Endometrial microvascular endothelial cells (primary cell): ENCODE measurements around the gene FZD1. TPM values are rescaled to one million over a fixed set of nuclear protein-coding genes. Genes with fewer than 3 reads are reported as not detected.

Experiments used
- in situ Hi-C: cut with HindIII; loops from 2 replicates; pipeline ENCODE4 v1.10.0; 2017; ENCODE audit warnings: low sequenced_read_pairs, low pct_unique_long_range_greater_than_20kb; ENCODE audit errors: inconsistent ontology term
- total RNA-seq: library from RNA; depleted of rRNA; stranded (reverse); fragments of >200 nt; gene quantifications from one replicate; pipeline ENCODE4 v1.2.3, GENCODE V29; 2015; ENCODE audit errors: inconsistent ontology term

The FZD1 gene
- total RNA-seq, 1 donor from 2014 or later = 2.5 TPM

DNA sequence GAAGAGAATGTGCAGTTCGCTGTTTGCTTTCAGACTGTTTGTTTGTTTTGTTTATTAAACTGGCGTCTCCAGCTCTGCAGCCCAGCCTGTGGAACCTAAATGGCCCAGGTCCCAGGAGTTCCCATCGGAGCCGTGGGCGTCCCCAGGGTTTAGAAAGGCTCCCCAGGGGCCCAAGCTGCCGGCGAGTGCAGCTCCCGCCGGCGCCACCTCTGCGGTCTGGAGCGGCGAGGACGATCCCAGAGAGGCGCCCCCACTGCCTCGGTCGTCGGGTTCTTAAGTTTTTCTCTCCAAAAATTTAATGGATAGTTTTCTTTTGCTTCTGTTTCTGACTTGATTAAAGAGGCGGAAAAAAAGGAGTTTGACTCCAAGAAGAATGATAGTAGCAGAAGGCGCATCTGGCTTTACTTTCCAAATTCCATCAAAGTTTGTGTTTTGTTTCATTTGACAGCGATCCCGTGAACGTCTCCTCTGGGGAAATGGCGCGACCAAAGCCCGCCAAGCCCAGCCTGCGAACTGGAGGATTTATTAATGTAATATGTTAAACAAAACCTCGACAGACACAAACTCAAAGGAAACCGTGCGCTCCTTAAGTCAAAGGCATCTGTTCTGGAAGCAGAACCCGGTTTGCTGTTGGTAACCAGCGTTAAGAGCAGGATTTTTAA lies 718 bp upstream of the FZD1 start:
- in situ Hi-C loops = no loop called here

- in situ Hi-C loops = no loop called here
Measured at GRCh38 chr7:91264924-91265681, 870 bp downstream of the FZD1 start.

DNA sequence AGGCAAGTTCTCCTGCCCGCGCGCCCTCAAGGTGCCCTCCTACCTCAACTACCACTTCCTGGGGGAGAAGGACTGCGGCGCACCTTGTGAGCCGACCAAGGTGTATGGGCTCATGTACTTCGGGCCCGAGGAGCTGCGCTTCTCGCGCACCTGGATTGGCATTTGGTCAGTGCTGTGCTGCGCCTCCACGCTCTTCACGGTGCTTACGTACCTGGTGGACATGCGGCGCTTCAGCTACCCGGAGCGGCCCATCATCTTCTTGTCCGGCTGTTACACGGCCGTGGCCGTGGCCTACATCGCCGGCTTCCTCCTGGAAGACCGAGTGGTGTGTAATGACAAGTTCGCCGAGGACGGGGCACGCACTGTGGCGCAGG lies 1.4 kb downstream of the FZD1 start:
- in situ Hi-C loops = no loop called here

DNA sequence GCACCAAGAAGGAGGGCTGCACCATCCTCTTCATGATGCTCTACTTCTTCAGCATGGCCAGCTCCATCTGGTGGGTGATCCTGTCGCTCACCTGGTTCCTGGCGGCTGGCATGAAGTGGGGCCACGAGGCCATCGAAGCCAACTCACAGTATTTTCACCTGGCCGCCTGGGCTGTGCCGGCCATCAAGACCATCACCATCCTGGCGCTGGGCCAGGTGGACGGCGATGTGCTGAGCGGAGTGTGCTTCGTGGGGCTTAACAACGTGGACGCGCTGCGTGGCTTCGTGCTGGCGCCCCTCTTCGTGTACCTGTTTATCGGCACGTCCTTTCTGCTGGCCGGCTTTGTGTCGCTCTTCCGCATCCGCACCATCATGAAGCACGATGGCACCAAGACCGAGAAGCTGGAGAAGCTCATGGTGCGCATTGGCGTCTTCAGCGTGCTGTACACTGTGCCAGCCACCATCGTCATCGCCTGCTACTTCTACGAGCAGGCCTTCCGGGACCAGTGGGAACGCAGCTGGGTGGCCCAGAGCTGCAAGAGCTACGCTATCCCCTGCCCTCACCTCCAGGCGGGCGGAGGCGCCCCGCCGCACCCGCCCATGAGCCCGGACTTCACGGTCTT lies 1.9 kb downstream of the FZD1 start:
- in situ Hi-C loops = no loop called here

DNA sequence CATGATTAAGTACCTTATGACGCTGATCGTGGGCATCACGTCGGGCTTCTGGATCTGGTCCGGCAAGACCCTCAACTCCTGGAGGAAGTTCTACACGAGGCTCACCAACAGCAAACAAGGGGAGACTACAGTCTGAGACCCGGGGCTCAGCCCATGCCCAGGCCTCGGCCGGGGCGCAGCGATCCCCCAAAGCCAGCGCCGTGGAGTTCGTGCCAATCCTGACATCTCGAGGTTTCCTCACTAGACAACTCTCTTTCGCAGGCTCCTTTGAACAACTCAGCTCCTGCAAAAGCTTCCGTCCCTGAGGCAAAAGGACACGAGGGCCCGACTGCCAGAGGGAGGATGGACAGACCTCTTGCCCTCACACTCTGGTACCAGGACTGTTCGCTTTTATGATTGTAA lies 2.5 kb downstream of the FZD1 start:
- in situ Hi-C loops = no loop called here

- in situ Hi-C loops = no loop called here
Measured at GRCh38 chr7:91267171-91267955, 3.1 kb downstream of the FZD1 start.

DNA sequence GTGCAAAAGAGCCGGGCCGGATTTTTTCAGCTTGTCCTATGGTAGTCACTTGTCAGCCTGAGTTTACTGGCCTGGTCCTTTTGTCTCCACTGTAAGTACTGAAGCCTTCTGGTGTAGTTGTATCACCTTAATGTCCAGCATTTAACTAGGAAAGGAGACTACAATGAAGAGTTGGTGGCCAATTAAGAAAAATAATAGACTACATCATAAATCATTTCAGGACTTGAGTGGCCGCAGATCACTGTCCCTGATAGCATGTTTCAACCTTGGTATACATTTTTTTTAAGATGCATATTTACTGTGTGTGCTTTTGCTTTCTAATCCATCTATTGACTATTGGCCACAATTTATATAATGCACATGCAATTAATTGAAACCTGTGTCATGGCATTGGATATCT lies 6.1 kb downstream of the FZD1 start:
- in situ Hi-C loops = no loop called here

DNA sequence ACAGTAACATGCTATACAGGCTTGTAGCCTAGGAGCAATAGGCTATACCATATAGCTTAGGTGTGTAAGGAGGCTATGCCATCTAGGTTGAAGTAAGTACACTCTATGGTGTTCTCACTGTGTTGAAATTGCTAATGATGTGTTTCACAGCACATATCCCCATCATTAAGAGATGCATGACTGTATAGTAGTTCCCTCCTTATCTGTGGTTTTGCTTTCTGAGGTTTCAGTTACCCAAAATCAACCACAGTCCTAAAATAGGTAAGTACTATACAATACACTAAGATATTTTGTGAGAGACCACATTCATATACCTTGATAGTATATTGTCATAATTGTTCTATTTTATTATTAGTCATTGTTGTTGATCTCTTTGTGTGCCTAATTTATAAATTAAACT lies 12.7 kb downstream of the FZD1 start:
- in situ Hi-C loops = no loop called here

GRCh38 chr7:91280185-91280584 lies 16.0 kb downstream of the FZD1 start:
- in situ Hi-C loops = no loop called here

GRCh38 chr7:91280604-91281003 lies 16.4 kb downstream of the FZD1 start:
- in situ Hi-C loops = no loop called here

- in situ Hi-C loops = no loop called here
Measured at GRCh38 chr7:91285696-91286355, 21.6 kb downstream of the FZD1 start.

DNA sequence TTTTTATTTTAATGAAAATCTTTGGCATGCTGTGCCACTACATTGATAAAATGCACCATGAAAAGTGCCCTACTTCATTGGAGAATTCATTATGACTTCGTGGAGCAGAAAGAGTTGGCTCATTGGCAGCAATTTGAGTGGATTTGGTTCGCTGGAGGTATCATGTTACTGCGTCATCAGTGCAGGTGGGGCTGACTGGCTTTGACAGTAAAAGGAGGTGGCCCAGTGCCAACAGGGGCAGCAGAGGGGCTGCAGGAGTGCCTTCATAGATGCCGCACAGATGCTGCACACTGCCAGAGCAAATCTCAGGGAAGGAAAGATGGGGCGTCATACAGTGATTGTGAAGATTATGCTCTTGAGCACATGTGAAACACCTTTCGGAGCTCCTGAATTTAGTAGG lies 22.2 kb downstream of the FZD1 start:
- in situ Hi-C loops = no loop called here

DNA sequence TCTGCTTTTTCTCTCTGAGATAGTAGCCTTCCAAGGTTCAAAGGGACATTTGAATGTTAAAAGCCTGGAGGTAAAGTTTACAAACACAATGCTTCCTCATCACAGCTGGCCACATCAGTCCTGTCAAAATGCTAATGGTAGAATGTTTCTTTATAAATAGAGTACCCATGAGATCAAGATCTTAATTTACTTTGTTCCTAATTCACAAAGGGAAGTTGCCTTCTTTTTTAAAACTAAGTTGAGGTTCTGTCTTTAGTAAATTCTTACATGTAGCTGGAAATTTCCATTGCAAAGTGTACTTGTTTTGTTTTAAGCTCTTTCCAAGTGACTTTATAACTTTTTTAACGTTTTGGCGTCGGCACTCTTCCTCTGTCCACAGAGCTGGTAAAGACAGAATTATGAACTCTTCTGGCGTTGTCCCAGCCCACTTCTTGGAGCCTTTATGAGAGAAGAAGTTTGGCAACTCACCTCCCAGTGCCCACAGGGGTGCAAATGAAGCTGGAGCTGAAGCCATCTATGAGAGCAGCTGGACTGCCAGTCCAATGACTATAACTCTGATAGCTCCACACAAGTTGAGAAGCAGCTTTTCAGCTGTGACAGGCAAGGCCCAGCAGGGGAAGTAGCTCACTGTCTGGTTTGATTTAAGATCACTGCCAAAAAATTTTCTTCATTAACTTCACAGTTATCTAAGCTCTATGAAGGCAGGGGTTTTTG lies 23.3 kb downstream of the FZD1 start:
- in situ Hi-C loops = no loop called here

- in situ Hi-C loops = no loop called here
Measured at GRCh38 chr7:91288208-91288824, 24.1 kb downstream of the FZD1 start.

GRCh38 chr7:91289633-91290254 lies 25.5 kb downstream of the FZD1 start:
- in situ Hi-C loops = no loop called here

DNA sequence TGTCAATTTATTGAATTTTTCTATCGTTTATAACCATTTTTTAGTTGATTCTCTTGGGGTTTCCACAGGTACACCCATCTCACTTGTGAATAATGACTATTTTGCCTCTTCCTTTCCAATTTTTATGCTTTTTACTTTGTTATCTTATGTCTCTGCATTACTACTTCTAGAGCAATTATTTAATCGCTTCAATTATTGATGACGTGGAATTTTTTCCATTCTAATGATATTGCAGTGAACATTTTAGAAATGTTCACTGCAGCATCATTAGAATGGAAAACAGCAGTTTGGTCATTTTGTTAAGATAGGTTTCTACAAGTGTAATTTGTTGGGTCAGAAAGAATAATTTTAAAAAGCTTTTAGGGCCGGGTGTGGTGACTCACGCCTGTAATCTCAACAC lies 27.1 kb downstream of the FZD1 start:
- in situ Hi-C loops = no loop called here

DNA sequence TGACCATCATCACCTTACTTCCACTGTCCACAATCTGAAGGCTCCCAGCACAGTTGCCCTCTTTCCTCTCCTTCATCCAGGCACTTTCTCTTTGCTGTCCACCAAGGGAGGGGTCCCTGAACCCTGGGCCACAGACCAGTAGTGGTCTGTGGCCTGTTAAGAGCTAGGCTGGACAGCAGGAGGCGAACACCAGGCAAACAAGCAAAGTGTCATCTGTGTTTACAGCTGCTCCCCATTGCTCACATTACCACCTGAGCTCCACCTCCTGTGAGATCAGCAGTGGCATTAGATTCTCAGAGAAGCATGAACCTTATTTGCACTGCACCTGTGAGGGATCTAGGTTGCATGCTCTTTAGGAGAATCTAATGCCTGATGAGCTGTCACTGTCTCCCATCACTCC lies 27.7 kb downstream of the FZD1 start:
- in situ Hi-C loops = no loop called here

DNA sequence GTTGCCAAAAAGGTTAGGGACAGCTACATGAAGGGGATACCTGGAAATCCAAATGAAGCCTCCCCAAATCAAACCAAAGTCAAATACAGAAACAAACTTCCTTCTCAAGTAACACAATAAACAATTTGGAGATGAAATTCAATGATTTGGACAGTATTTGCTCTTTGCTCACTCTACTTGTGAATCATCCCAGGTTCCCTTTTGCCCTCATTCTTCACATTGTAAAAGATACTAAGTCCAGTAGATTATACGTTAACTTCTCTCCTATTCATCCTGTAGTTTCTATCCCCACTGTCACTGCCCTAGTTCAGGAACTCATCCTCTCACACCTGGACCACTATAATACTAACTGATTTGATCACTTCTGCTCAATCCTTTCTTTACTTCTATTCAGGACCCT lies 28.3 kb downstream of the FZD1 start:
- in situ Hi-C loops = no loop called here
